SIG-M5 (cell line): ENCODE measurements around the gene A4GALT.
"Not testable (repeated sequence)": the region's sequence is repeated elsewhere in the genome, so short reads cannot be mapped to it uniquely, and the experiment has no call there.

ENCODE experiments used
- DNase-seq: peaks from one replicate; lab custom pipeline; 2025; lab: John Stamatoyannopoulos, UW

Gene A4GALT, protein sequence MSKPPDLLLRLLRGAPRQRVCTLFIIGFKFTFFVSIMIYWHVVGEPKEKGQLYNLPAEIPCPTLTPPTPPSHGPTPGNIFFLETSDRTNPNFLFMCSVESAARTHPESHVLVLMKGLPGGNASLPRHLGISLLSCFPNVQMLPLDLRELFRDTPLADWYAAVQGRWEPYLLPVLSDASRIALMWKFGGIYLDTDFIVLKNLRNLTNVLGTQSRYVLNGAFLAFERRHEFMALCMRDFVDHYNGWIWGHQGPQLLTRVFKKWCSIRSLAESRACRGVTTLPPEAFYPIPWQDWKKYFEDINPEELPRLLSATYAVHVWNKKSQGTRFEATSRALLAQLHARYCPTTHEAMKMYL

DNA sequence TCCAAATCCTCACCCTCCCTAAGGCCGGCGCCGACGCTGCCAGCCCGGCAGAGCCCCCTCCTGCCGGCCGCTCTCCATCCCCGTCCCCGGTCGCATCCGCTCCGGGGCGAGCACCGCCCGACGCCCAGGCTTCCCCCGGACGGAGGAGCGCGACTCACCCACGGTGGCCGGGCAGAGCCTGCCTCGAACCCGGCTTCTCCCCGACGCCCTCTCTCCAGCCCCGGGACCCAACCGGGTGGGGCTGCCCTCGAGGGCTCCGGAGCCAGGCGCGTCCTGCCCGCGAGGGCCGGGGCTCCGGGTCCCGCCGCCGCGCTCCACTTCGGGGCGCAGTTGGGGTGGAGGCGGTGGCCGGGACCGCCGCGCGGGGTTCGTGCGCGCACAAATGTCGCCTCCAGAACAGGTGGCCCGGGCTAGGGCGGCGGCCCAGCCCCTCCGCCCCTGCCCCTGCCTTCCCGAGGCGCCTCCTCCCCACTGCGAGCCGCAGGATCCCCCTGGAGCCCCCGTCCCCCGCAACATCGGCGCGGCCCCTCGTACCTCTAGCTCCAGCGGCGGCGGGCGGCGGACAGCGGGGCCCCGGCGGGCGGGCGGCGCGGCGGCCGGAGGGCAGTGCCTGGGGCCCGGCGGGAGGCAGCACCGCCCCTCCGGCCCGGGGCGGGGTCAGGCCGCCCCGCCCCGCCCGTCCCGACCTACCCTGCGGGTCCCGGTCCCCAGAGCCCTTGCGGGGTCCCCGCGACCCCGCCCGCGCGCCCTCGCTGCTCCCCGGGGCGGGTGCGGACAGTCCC lies at the start of gene A4GALT:
Gene A4GALT, minus strand, starts transcription at position 608 of the 782 bp plus-strand sequence. CDS start 26,919 bp downstream, outside the sequence.
- DNase-seq = no peak

DNA sequence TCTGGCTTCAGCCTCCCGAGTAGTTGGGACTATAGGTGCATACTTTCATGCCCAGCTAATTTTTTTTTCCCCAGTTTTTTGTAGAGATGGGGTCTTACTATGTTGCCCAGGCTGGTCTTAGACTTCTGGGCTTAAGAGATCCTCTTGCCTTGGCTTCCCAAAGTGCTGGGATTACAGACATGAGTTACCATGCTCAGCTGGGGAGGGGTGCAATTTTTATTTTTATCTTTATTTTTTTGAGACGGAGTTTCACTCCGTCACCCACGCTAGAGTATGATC lies 49.7 kb upstream of the A4GALT start:
- no peak for DNase-seq

- no peak for DNase-seq
Measured at GRCh38 chr22:42769574-42770447, 49.1 kb upstream of the A4GALT start.

DNA sequence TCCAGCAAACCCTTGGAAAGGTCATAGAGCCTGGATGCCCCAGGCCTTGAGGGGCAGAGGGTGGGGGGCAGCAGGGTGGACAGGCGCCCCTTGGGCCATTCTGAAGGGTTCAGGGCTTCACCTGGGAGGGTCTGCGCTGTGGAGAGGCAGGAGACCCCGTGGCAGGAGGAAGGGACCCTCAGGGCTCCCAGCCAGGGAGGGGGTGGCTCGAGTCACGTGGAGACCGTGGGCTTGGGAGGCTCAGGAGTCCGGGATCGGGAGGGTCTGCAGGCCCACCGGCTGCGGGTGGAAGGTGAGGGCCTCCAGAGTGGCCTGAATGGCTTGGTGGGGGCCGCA lies 48.5 kb upstream of the A4GALT start:
- DNase-seq = no peak

DNA sequence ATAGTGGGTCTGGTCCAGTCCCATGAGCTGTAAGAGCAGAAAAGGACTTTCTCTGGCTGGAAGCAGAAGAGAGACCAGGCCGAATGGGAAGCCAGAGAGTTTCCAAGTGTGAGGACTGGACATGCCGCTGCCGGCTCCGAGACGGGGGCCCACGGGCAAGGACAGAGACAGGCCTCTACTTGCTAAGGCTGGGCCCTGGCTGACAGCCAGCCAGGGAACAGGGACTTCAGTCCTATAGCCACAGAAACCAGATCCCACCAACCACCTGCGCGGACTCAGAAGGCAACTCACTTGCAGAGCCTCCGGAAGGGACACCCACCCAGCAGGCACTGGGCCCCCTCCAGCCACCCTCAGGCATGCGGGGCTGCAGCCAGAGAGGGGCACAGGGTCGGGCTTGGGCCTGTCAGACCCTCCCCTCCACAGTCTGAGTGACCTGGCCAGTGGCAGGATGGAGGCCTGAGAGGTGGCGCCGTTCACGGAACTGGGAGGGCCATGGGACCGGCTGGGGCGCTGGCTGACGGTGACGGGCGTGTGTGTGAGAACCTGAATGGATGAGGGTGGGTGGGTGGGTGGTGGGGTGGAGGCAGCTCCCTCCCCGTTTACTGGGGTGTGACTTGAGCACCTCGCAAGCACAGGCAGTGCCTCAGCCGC lies 47.8 kb upstream of the A4GALT start:
- DNase-seq = no peak

- no peak for DNase-seq
Measured at GRCh38 chr22:42766860-42767259, 46.2 kb upstream of the A4GALT start.

DNA sequence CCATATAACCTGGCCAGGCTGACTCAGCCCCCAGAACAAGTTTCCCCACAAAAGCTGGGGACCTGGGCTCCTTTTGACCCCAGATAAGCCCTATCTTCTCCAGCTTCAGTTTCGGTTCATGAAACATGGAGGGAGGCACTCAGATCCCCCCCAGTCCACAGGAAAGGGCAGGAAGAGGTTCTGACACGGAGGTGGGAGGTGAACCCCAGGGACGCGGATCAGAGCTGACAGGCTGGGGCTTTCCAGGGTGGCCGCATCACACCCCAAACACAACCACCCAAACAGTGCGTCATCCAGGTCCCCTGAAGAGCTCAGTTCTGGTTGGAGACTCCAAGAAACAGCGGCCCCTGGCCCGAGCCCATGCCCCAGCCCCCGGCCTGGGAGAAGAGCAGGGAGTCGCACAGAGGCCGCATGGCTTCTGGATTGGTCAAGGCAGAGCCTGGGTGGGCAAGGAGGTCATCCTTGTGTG lies 44.3 kb upstream of the A4GALT start:
- DNase-seq = no peak

GRCh38 chr22:42763965-42764480 lies 43.4 kb upstream of the A4GALT start:
- no peak for DNase-seq

GRCh38 chr22:42760806-42761565 lies 40.3 kb upstream of the A4GALT start:
- DNase-seq = no peak

DNA sequence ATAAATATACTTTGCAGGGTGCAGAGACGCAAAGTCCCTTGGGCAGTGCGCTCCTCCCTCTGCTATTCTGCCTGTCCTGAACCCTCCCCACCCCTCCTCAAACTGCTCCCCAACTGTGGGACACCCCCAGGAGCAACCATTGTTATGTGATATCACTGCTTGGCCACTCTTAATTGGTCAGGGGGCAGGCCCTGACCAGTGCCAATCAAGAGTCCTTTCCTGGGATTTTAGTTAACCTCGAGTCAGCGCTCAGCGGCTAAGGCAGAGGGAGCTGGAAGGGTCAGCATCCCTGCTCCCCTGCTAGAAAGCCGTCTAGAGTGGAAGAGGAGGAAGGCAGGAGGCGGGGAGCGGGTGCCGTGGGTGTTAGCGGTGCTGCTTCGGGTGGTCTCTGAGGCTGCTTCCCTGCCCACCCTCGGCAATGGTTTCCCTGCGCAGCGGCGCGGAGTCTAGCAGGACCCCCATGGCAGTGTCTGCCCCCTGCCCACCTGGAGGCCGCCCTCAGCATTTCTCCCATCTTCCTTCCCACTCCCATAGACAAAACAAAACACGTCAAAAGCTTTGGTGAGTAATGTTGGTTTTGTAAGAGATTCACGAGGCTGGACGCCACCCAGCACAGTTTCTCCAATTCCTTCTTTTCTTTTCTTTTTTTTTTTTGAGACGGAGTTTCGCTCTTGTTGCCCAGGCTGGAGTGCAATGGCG lies 38.4 kb upstream of the A4GALT start:
- no peak for DNase-seq

GRCh38 chr22:42755553-42755952 lies 34.9 kb upstream of the A4GALT start:
- peak; percentile 22 for DNase-seq

GRCh38 chr22:42755121-42755520 lies 34.5 kb upstream of the A4GALT start:
- not testable (repeated sequence) for DNase-seq

DNA sequence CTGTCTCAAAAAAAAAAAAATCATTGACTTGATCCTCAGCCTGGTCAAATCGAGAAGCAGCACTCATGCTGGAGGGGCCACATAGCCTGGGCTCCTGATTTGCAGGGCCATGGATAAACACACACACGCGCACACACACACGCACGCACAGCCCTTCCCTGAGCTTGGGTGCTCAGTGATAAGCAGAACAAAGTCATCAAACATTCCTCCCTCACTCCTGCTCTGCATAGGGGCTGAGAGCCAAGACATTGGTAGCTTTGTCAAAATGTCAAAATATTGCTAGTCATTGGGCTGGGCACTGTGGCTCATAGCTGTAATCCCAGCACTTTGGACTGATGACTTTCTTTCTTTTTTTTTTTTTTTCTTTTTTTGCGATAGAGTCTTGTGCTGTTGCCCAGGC lies 34.0 kb upstream of the A4GALT start:
- no peak for DNase-seq

GRCh38 chr22:42752912-42753311 lies 32.2 kb upstream of the A4GALT start:
- DNase-seq = no peak

- no peak for DNase-seq
Measured at GRCh38 chr22:42752230-42752746, 31.6 kb upstream of the A4GALT start.

GRCh38 chr22:42750421-42750820 lies 29.8 kb upstream of the A4GALT start:
- DNase-seq = not testable (repeated sequence)

DNA sequence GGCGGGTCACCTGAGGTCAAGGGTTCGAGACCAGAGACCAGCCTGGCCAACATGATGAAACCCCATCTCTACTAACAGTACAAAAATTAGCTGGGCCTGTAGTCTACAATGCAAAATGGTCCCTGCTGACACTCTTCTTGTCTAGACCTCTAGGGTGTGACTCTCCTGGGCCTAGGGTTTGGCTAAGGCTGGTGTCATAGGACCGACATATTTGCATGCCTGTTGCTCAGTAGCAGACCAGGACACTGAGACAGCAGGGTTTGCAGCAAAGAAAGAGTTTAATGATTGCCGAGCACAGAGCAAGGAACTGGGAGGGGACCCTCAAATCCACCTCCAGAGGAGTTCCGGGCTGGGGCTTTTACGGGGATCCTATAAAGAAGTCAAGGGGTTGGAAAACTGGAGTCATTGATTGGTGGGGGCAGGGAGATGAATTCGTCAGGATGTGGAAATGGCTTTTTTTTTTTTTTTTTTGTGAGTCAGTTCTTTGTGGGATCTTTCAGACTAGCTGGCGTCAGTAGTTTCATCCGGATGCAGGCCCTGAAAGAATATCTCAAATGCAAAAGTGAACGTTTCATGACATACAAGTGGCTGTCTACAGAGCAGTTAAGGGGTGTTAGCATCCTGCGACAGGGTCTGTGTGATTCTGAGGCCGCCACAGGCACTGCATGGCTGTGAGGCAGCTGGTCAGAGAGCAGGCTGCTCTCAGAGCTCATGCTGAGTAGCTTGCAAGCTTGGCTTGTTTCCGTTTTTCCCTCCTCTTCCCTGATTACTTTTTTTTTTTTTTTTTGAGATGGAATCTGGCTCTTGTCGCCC lies 27.2 kb upstream of the A4GALT start:
- no peak for DNase-seq

DNA sequence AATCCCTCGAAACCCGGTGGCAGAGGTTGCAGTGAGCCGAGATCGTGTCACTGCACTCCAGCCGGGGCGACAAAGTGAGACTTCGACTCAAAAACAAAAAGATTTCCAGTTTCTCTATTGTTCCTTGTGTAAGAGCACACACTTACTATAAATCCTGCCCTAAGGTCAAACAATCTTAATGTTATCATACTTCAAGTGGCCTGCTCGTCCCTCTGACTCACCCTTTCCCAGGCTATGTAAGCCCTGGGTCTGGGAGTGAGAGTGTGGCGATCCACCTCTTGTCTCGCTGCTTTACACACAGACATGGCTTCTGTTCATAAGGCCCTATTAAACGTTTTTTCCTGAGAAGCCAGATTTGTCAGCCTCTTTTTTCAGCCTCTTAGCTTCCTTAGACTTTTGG lies 24.4 kb upstream of the A4GALT start:
- no peak for DNase-seq

- no peak for DNase-seq
Measured at GRCh38 chr22:42743501-42743991, 22.9 kb upstream of the A4GALT start.
